Pulmonary artery endothelial cell (primary cell): ENCODE measurements around the gene LIMD2. TPM values are rescaled to one million over a fixed set of nuclear protein-coding genes. Genes with fewer than 3 reads are reported as not detected.
"Not testable (repeated sequence)": the region's sequence is repeated elsewhere in the genome, so short reads cannot be mapped to it uniquely, and the experiment has no call there.

Experiments
- DNase-seq: peaks from one replicate; pipeline ENCODE4 v3.0.0-alpha.2; 2011; ENCODE audit warnings: low read depth, low spot score
- total RNA-seq: library from RNA; depleted of rRNA; stranded (reverse); fragments of >200 nt; gene quantifications from 2 replicates; pipeline ENCODE4 v1.2.3, GENCODE V29; 2014

The LIMD2 gene
- total RNA-seq, result 14.5 and 24.9 TPM in 2 replicates

DNA sequence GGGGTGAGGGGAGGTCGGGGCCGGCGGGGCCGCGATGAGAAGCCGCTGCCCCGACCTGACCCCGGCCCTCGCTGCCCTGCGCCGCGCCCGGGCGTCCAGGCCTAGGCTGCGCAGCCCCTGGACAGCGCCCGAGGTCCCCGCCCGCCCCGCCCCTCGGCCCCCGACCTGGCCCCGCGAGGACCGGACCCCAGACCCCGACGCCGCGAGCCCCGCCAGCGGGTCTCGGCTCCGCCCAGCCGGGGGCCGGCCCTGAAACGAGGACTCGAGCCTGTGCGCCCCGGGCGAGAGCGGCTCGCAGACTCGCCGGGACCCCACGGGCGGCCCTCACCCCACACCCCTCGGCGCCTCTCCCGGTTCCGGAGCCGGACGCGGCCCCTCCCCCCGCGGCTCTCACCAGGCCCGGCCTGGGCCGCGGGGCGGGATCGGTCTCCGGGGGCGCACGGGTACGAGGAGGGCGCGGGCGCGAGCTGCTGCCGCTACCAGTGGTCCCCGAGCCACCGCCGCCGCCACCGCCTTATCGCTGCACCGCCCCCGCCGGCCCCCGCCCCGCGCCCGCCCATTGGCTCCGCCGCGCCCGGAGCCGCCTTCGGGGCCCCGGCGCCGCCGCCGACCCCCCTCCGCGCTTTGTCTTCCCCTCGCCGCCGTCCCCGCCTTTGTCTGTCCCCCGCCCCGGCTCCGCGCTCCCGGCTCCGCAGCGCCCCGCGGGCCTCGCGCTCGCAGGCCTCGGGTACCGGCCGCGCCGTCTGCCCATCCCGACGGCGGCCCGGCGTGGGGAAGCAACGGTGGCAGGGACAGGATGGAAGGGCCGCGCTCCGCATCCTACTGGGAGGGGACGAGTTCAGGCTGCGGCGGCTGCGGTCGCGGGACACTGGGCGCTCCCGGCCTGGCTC, at the start of gene LIMD2:
Gene LIMD2, minus strand, starts transcription at position 488 of the 890 bp plus-strand sequence. CDS start 827 bp downstream, outside the sequence.
- DNase-seq, result no peak

DNA sequence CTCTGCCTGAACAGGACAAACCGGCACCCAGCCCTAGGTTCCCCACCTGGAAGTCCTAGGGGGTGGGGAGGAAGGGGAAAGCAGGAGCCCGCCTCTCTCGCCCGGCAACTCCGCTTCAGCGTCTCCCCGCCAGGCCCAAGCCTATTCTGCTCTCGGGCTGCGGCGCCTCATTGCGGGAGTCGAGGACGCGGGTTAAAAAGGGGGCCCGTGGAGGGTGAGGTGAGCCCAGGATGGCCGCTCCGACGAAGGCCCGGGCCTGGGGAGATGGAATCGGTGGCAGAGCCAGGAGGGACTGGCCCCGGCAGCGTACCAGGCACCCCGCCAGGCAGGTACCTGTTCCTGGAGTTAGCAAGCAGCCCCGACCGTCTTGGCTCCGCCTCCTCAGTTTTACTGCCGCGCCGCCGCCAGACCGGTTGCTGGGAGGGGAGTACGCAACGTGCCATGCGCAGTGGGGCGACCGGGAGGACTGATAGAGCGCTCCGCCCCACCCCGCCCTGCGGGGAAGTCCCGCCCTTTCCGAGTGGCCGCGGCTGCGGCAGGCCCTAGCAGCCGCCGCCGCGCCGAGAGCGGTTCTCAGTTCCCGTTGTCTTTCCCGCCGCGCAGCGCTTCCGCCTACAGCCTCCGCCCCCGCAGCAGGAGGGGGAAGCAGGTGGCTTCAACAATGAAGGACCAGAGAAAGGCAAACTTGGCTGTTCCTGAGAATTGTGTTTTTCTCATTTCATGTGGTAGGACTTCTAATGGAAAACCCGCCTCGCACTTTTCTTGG, 41.7 kb upstream of the LIMD2 start, which contains the start of gene STRADA:
Gene STRADA, minus strand, starts transcription at position 392 of the 766 bp plus-strand sequence. CDS start 13,430 bp downstream, outside the sequence.
- DNase-seq, result peak; percentile 88

DNA sequence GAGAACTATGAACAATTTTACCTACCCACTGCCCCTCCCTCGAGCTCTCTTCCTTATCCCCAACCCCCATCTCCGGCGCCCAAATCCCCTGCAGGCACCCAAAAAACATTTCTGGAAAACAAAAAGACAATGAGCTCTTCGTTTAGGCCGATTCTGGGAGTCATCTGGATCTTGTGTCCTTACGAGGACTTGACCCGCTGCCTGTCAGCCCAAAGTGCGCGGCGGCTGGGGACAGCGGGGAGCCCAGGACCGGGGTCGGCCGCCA, 41.1 kb upstream of the LIMD2 start:
- DNase-seq, result no peak

DNA sequence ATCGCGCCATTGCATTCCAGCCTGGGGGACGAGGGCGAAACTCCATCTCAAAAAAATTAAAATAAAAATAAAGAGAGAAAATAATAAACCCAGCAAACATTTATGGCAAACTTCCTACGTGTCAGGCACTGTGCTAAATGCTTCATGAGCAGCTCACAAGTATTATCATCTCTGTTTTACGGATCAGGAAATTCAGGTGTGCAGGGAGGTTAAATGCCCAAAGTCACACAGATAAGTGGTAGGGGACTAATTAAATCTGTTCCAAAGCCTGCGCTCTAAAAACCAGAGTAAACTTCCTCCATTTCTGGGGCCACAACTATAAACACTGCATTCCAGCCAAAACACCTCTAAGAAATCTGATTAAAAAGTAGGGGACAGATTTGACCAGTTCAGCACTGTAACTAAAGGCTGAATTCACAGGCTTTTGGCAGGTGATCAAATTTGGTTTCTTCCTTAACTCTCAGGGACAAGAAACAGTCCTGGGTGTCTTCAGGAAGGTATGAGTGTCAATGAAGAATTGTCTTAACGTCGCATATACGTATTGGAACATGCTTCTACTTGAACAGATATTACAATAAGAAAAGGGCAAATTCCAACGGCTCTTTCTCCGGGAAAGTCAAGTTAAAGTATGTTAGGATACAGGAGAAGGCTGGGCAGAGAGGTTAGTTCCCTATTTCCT, 40.7 kb upstream of the LIMD2 start:
- no peak for DNase-seq

GRCh38 chr17:63735691-63736090, 35.8 kb upstream of the LIMD2 start:
- DNase-seq, result no peak

DNA sequence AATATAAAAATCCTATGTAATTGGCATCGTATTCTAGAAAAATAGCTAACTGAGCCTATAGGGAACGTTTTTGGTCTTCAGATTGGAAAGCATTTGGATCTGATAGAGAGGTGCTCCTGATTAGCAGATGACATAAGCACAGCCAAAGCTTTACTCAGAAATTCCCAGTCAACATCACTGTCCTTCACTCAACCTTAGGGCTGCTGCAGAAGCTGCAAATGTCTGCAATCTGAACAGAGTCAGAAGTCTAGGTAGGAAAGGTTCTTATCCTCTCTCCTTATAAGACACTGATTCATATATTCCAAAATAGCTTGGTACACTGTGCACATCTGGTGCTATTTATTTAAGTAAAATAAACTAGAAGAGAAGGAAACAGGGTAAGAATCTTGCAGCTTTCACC, 22.5 kb upstream of the LIMD2 start:
- no peak for DNase-seq

- not testable (repeated sequence) for DNase-seq
These were observed 20.3 kb upstream of the LIMD2 start for GRCh38 chr17:63720194-63720593.

DNA sequence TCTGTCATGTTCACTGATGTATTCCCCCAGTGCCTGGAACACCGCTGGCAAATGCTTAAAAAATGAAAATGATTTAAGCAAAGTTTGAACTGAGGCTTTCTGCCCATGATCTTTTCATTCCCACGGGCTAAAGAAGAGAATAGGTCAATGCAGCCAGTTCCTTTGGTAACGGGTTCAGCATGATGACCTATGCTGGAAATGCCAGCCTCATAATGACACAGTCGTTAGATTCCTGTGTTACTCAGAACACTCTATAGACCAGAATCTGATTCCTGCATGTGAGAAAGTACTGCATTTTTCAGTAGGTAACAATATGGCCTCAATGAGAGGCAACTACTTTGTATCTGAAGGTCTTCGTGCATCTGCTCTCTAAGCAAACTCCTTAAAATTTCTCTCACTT, 19.1 kb upstream of the LIMD2 start:
- no peak for DNase-seq

GRCh38 chr17:63716426-63716825, 16.5 kb upstream of the LIMD2 start:
- no peak for DNase-seq

DNA sequence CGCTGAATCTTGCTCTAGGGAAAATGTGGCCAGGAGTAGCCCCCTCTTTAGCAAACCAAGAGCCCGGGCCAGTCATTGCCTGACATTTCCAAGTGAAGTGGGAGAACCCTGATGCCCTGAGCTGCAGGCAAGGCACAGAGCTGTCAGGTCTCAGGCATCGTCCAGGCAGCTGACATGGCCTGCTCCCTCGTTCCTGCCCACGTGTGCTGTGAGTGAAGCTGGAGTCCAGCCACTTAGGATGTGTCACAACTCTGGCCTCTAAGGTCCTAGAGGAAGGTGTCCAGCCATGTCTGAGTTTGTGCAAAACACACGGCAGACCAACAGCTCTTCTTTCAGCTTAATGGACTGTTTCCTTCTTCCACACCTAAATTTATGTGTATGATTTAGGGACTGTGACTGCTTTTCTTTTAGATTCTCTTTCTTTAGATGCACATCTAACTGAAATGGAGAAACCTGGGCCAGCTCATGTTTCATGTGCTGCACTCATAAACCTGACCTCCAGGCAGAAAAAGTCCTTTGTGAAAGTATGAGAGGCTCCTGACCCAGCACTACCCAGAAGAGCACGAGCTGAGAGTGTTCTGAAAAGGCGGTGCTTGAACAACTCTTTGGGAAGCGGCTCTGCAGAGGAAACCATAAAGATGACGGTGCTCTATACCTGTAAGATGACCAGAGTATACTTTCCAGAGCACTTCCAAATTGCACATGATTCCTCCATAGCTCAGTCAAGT, 14.8 kb upstream of the LIMD2 start:
- DNase-seq, result no peak

DNA sequence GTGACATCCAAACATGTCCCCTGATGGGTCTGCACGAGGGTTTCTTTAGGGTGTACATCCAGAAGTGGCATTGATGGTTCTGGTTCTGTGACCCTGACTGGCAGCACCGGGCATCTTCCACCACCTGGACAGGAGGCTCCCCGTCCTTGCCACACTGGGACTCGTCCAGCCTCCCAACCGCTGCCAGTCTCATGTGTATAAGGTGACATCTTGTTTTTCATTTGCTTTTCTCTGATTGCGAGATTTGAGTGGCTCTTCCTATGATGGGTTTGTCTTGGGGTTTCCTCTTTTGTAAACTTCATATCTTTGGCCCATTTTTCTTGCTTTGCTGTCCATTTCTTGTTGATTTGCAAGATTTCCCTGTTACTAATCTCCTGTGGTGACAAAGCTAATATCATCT, 9.2 kb upstream of the LIMD2 start:
- no peak for DNase-seq

DNA sequence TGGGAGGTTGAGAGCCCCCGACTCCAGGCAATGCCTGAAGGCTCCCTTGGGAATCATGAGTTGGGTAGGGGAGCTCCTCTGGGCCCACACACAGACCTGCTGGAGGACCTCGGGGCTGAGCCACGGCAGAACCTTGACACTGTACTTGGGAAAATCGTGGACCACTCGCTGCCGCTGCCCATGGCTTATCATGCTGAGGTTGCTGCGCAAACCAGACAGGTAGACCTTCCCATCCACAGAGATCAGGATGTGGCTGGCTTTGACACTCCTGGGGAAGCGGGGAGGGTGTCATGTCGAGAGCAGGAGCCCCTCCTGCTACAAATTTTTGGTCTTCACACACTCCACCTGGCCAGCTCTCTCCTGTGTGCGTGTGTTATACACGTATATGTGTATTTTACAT, 7.2 kb upstream of the LIMD2 start:
- DNase-seq, result no peak

DNA sequence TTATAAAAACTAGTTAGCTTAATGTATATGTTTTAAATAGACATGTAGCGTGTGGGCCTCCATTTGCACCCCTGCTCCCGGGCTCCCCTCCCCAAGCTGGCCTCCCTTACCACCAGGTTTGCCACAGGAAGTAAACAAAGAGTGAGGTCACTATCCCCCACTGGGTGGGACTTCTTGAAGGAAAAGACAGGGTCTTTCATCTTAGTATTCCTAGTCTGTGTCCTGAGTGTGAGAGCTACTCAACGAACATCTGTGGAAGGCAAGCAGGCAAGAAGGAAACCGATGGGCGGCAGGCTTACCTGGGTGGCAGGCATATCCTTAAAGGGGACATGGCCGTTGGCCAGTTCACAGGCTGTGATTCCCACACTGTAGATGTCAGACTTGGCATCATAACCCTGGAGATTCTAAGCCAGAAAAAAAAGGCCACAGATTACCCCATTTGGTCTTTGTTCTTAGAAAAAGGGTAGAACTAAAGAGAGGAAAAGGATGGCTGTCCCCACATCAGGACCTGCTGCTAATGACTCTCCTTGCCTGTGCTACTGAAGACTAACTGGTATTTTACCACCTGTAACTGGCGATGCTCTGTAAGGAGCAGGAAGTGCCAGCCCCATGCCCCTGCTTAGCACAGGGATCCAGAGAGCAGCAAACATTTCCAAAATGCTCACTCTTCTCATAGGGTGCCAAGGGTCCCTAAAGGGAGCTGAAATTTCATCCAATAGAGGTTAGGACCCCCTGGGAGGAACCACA, 6.6 kb upstream of the LIMD2 start:
- no peak for DNase-seq

DNA sequence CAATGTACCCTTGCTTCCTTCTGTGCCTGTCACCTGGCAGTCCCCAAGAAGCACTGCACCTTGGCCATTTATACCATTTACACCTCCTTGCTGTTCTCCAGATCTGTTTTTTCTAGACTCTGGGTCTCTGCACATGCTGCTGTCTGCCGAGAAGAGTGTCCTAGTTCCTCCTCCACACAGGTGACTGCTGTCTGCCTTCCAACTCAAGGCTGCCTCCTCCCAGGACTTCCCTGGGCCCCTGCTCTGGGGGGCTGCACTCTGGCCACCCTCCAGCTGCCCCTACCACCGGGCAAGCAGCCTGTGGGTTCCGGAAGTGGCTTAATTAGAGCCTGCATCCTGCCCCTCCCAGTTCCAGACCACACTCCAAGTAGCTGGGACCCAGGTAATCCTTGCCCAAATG, 5.7 kb upstream of the LIMD2 start:
- DNase-seq, result no peak

GRCh38 chr17:63704836-63705235, 4.9 kb upstream of the LIMD2 start:
- DNase-seq, result no peak

- DNase-seq, result no peak
These were observed 4.3 kb upstream of the LIMD2 start for GRCh38 chr17:63704259-63704576.

DNA sequence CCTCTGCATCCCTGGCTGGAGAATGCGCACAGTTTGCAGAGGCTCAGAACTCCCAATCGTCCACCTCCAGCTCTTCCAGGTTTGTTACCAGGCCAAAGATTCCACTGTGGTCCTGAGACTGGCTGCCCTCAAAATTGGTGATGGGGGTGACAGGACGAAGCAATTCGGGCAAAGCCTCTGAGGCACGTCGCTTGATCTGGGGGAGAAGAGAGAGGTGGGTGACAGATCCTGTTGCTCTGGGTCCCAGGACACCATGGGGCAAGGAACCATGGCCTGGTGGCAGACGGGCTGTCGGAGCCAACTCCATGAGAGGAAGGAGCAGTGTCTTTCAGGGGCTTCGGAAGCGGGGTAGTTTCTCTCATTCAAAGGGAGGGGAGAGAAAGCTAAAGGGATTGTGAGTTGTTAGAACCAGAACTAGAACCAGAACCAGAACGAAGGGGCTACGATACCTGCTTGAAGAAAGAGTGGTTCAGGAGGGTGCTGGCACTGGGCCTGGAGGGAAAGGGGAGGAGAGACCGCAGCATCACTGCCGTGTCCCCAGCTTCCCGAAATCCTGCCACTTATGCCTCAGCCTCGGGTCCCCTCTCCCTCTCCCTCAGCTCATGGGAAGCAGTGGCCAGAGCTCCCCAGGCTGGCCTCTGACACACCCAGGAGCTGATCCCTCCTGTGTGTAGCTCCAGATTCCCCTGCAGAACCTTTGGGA, 3.8 kb upstream of the LIMD2 start:
- no peak for DNase-seq

- no peak for DNase-seq
These were observed 3.1 kb upstream of the LIMD2 start for GRCh38 chr17:63703029-63703428.

DNA sequence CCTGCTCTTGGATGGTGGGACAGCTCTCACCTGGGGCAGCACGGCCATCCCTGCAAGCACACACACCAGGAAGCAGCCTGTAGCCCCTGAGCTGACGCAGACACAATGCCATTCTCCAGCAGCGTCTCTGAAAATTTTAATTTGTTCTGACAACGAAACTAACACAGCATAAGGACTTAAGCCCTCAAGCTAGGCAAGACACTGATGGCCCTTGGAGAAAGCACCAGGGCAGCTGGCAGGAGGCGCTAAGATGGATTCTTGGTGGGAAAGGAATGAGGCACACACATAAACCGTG, 2.7 kb upstream of the LIMD2 start:
- no peak for DNase-seq

DNA sequence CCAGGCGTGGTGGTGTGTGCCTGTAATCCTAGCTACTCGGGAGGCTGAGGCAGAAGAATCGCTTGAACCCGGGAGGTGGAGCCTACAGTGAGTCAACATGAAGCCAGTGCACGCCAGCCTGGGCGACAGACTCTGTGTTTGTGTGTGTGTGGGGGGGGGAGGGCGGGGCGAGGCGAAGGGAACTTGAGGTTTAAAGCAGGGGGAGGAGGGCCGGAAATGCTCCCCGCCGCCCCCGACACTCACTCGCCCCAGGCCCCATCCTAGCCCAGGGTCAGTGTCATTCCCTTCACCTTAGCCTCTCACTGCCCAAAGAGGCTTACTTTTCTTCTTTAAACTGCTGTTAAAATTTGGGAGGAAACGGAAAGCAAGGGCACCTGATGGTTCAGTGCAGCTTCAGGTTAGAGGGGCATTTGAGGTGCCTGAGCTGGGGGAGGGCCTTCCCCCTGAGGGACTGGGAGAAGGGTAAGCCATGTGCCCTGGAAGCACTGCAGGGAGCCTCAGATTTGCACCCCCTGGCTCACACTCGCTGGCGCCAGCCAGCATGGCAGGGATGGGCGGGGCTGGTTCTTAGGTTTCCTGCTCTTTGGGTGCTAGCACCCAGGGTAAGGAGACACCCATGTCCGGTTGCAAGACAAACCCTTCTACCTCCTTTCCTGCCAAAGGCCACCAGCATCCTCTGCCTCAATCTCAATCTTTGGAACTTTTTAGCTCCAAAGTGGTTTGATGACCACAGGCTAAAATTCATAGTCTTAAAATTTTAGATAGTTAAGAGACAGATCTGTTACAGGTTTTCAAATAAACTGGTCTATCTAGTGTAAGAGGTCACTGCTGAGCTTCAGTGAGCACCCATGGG, 2.2 kb upstream of the LIMD2 start:
- no peak for DNase-seq
